ENCODE results near the gene SMIM13. TPM values are rescaled to one million over a fixed set of nuclear protein-coding genes. Genes with fewer than 3 reads are reported as not detected.

Gene SMIM13
- total RNA-seq, 1 donor, result 15.5 TPM

DNA sequence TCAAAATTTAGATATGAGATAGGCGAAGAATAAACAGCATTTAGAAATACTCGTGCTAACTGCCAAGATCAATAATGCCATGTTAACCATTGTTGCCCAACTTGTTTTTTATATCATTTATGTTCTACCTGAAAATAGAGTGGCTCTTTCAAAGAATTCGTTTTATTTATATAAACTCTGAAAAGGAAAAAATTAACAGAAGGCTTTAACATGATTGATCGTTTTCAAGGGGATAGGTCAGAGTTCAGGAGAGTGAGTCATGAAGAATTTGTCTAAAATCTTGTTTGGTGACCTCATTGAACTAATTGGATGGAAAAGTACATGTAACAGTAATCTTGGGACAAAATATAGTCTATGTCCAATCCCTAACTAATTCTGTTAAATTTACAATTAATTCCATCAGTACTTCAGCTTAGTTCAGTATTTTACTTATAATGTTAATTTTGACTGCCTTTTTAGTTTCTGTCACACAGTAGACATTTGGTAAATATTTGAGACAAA lies 38.5 kb upstream of the SMIM13 start:
- TF ChIP-seq, protein P1, sequence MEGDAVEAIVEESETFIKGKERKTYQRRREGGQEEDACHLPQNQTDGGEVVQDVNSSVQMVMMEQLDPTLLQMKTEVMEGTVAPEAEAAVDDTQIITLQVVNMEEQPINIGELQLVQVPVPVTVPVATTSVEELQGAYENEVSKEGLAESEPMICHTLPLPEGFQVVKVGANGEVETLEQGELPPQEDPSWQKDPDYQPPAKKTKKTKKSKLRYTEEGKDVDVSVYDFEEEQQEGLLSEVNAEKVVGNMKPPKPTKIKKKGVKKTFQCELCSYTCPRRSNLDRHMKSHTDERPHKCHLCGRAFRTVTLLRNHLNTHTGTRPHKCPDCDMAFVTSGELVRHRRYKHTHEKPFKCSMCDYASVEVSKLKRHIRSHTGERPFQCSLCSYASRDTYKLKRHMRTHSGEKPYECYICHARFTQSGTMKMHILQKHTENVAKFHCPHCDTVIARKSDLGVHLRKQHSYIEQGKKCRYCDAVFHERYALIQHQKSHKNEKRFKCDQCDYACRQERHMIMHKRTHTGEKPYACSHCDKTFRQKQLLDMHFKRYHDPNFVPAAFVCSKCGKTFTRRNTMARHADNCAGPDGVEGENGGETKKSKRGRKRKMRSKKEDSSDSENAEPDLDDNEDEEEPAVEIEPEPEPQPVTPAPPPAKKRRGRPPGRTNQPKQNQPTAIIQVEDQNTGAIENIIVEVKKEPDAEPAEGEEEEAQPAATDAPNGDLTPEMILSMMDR (IDR thresholded peaks at IDR 0.05; ENCODE audit: insufficient read depth, low read depth, low read length), result no peak
- peak; percentile 33 for DNase-seq (ENCODE audit: low read depth)
- H3K4me3 ChIP-seq (ENCODE audit: low read depth, low read length), result no peak overlapping the region

DNA sequence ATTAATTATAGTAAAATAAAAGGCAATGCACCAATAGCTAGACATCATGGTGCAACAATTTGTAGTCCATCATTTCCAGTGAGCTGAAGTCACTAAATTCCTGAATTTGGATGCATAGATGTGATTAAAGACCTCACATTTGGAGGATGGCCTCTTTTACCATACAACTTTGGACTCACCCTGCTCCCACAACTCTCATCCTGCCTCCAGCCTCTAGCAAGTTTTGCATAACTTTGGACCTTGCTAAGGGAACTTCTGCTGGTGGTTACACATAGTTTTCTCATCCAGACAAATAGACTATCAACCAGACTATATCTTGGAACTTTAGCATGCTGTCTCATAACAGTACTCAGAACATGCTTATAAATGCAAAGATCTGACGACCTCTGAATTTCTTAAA lies 36.8 kb upstream of the SMIM13 start:
- no peak for DNase-seq (ENCODE audit: low read depth)
- no peak overlapping the region for H3K4me3 ChIP-seq (ENCODE audit: low read depth, low read length)
- TF ChIP-seq, protein P1 (IDR thresholded peaks at IDR 0.05; ENCODE audit: insufficient read depth, low read depth, low read length), result no peak

DNA sequence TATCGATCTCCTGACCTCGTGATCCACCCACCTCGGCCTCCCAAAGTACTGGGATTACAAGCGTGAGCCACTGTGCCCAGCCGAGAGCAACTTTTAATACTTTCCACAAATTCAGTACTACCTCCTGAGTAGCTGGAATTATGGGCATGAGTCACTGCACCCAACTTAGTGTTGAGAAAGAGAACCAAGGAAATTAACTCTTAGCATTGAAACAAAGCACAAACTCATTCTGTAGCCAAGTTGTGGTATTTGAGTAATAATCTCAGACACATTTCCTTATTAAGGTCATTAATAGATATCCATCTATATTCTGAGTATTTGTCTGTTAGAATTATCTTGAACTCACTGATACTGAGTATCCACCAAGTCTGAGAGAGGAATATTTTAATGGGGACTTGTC lies 35.2 kb upstream of the SMIM13 start:
- no peak overlapping the region for H3K4me3 ChIP-seq (ENCODE audit: low read depth, low read length)
- DNase-seq (ENCODE audit: low read depth), result peak; percentile 42

DNA sequence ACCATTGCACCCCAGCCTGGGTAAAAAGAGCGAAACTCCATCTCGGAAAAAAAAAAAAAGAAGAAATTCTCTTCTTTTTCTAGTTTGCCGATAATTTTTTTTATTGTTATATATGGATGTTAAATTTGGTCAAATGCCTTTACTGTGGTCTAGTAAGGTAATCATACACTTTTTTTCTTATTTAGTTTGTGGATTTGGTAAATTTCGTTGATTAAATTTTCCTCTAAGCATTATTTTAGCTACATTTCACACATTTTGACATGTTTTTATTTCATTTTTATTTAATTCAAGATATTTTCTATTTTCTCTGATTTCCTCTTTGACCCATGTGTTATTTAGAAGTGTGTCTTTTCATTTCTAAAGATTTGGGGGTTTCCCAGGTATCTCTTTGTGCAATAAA lies 31.6 kb upstream of the SMIM13 start:
- no peak for DNase-seq (ENCODE audit: low read depth)
- TF ChIP-seq, protein P1 (IDR thresholded peaks at IDR 0.05; ENCODE audit: insufficient read depth, low read depth, low read length), result no peak
- H3K4me3 ChIP-seq (ENCODE audit: low read depth, low read length), result no peak overlapping the region

More for the DNA sequence above, 35.2 kb upstream of the SMIM13 start:
- TF ChIP-seq, protein P1 (IDR thresholded peaks at IDR 0.05; ENCODE audit: insufficient read depth, low read depth, low read length), result no peak

DNA sequence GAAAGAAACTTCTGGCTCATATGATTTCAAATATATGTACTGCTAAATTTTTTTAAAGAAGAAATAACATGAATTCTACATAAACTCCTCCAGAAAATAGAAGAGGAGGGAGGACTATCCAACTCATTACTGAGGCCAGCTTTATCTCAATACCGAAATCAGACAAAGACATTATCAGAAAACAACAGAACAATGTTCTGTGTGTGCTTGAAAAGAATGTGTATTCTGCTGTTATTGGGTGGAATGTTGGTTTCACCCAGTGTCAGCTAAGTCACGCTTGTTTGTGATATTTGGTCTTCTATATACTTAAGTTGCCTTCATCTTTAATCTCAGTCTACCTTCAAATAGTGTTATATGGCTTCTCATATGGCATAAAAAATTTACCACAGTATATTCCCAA lies 30.9 kb upstream of the SMIM13 start:
- H3K4me3 ChIP-seq (ENCODE audit: low read depth, low read length), result no peak overlapping the region
- DNase-seq (ENCODE audit: low read depth), result no peak
- TF ChIP-seq, protein P1 (IDR thresholded peaks at IDR 0.05; ENCODE audit: insufficient read depth, low read depth, low read length), result no peak

DNA sequence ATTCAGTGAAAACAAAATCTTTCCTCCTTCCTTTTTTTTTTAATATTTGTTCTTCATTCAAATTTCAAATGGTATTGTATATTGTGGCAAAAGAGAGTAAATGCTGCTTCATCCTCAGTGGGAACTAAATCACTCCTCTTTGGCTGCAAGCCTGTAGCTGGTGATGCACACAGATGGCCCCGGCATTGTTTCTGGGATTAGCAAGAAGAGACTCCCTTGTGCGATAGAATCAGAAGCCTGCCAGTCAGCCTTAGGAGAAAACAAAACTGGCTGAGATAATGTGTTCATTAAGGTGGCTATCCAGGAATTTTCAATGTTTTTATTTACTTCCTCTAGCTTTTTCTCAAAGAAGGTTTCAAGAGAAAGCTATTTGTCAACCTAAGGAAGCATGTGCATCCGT lies 28.8 kb upstream of the SMIM13 start:
- no peak for DNase-seq (ENCODE audit: low read depth)
- TF ChIP-seq, protein P1 (IDR thresholded peaks at IDR 0.05; ENCODE audit: insufficient read depth, low read depth, low read length), result no peak
- no peak overlapping the region for H3K4me3 ChIP-seq (ENCODE audit: low read depth, low read length)

All from fibroblast of villous mesenchyme (primary cell).